CD14-positive monocyte (primary cell): ENCODE results near the gene OIT3. TPM values are rescaled to one million over a fixed set of nuclear protein-coding genes. Genes with fewer than 3 reads are reported as not detected.
A peak's percentile ranks its signal among the peaks of the same experiment; 100 is the strongest.

Experiments
- DNase-seq, 3 donors: peaks; one replicate each; pipeline ENCODE4 v3.0.0-alpha.2; 2011 to 2022
- H2AFZ ChIP-seq: 2 replicates; pipeline ENCODE4 v1.6.0; 2012; ENCODE audit warnings: mild to moderate bottlenecking, low read depth, low read length, inconsistent platforms; ENCODE audit not compliant: insufficient read depth, poor library complexity, severe bottlenecking
- H3K27ac ChIP-seq, 2 donors: 1 replicate in 1 of 2; 2 replicates in 1 of 2; pipeline ENCODE4 v1.5.1; 2012 to 2013; ENCODE audit warnings: low read length in 2 of 2, control low read depth in 1 of 2, inconsistent platforms in 1 of 2, low read depth in 1 of 2, mild to moderate bottlenecking in 1 of 2
- H3K27me3 ChIP-seq, 2 donors: one replicate each; pipeline versions ENCODE4 v1.6.0 to v1.6.1; 2011 to 2013; ENCODE audit warnings: low read length in 2 of 2; ENCODE audit not compliant: control insufficient read depth in 2 of 2, insufficient read depth in 2 of 2
- H3K36me3 ChIP-seq, 2 donors: replicated peaks in 1 of 2; 1 replicate in 1 of 2; 2 replicates in 1 of 2; pipeline versions ENCODE4 v1.5.1 to v1.6.1; 2012 to 2013; ENCODE audit warnings: low read length in 2 of 2, control low read depth in 1 of 2, inconsistent platforms in 1 of 2, mild to moderate bottlenecking in 1 of 2; ENCODE audit not compliant: insufficient read depth in 2 of 2, control insufficient read depth in 1 of 2
- H3K4me1 ChIP-seq, 2 donors: 1 replicate in 1 of 2; 2 replicates in 1 of 2; pipeline versions ENCODE4 v1.5.1 to v1.6.1; 2012 to 2013; ENCODE audit warnings: low read length in 2 of 2, control low read depth in 1 of 2, inconsistent platforms in 1 of 2, mild to moderate bottlenecking in 1 of 2, moderate library complexity in 1 of 2; ENCODE audit not compliant: insufficient read depth in 2 of 2, control insufficient read depth in 1 of 2
- H3K4me2 ChIP-seq: replicated peaks from 2 replicates; pipeline ENCODE3; 2012; ENCODE audit warnings: low read length, moderate library complexity, mild to moderate bottlenecking; ENCODE audit not compliant: poor library complexity, severe bottlenecking; ENCODE audit errors: extremely low read depth
- H3K4me3 ChIP-seq, 3 experiments: fragments of 200-600 bp in 1 of 3; sonication (generic) in 1 of 3; replicated peaks in 1 of 3; 1 replicate in 2 of 3; 2 replicates in 1 of 3; pipeline ENCODE4 v1.5.1; 2011 to 2013; ENCODE audit warnings: low read length in 3 of 3, mild to moderate bottlenecking in 3 of 3, control low read depth in 2 of 3, low read depth in 2 of 3, inconsistent platforms in 1 of 3, moderate library complexity in 1 of 3
- H3K79me2 ChIP-seq: 2 replicates; pipeline ENCODE4 v1.6.0; 2012; ENCODE audit warnings: mild to moderate bottlenecking, control low read depth, inconsistent platforms, low read length, moderate library complexity; ENCODE audit not compliant: insufficient read depth
- H3K9ac ChIP-seq: 2 replicates; pipeline ENCODE4 v1.6.0; 2017; ENCODE audit warnings: low read length, mild to moderate bottlenecking; ENCODE audit not compliant: insufficient read depth, poor library complexity, severe bottlenecking
- H3K9me3 ChIP-seq, 2 donors: replicated peaks in 1 of 2; 1 replicate in 1 of 2; 2 replicates in 1 of 2; pipeline versions ENCODE4 v1.5.1 to v1.6.1; 2012 to 2013; ENCODE audit warnings: low read length in 2 of 2, control low read depth in 1 of 2; ENCODE audit not compliant: control insufficient read depth in 1 of 2, insufficient read depth in 1 of 2
- H4K20me1 ChIP-seq: 2 replicates; pipeline ENCODE4 v1.6.0; 2012; ENCODE audit warnings: mild to moderate bottlenecking, low read length, control low read depth, moderate library complexity; ENCODE audit not compliant: insufficient read depth
- H3K27ac Mint-ChIP-seq, 7 donors: one replicate each; pipeline ENCODE4 v1.8.0; 2020; ENCODE audit warnings: mild to moderate bottlenecking in 7 of 7, mixed read lengths in 7 of 7, moderate library complexity in 6 of 7, inconsistent platforms in 2 of 7
- H3K27me3 Mint-ChIP-seq, 3 donors: one replicate each; pipeline ENCODE4 v1.8.0; 2021 to 2022; ENCODE audit warnings: low read depth in 3 of 3, mild to moderate bottlenecking in 3 of 3, mixed read lengths in 3 of 3, moderate library complexity in 3 of 3, inconsistent platforms in 1 of 3
- H3K36me3 Mint-ChIP-seq, 2 donors: one replicate each; pipeline ENCODE4 v1.8.0; 2020; ENCODE audit warnings: mixed read lengths in 2 of 2, inconsistent platforms in 1 of 2, mild to moderate bottlenecking in 1 of 2
- H3K4me1 Mint-ChIP-seq: one replicate; pipeline ENCODE4 v1.8.0; 2020; ENCODE audit warnings: mild to moderate bottlenecking, mixed read lengths
- H3K4me3 Mint-ChIP-seq, 2 donors: one replicate each; pipeline ENCODE4 v1.8.0; 2020; ENCODE audit warnings: mild to moderate bottlenecking in 2 of 2, mixed read lengths in 2 of 2, moderate library complexity in 1 of 2
- H3K9me3 Mint-ChIP-seq, 7 donors: one replicate each; pipeline ENCODE4 v1.8.0; 2020 to 2022; ENCODE audit warnings: mixed read lengths in 7 of 7, mild to moderate bottlenecking in 6 of 7, moderate library complexity in 6 of 7, inconsistent platforms in 2 of 7
- CTCF ChIP-seq: fragments of 200-600 bp; IDR thresholded peaks from one replicate; pipeline ENCODE4 v1.8.0; 2022; ENCODE audit warnings: antibody characterized with exemption, mild to moderate bottlenecking
- WGBS: methylation state at CpG from one replicate; pipeline ENCODE4 v1.1.5; 2013; ENCODE audit warnings: missing lambda C conversion rate; ENCODE audit not compliant: insufficient coverage; 5-methylcytosine and 5-hydroxymethylcytosine counted together
- intact Hi-C, 2 donors: fragments of 100-400 bp; cut with micrococcal nuclease; formaldehyde crosslinking; loops; one replicate each; pipeline versions ENCODE4 v1.15.0 to v1.15.1; 2023
- polyA minus RNA-seq: library from RNA; depleted of rRNA, polyadenylated mRNA; stranded (reverse); fragments of >200 nt; gene quantifications from 2 replicates; pipeline ENCODE4 v1.2.3, GENCODE V29; 2012
- polyA plus RNA-seq, 3 donors: library from polyadenylated mRNA; depleted of rRNA in 1 of 3; unstranded in 2 of 3; stranded (reverse) in 1 of 3; fragments of 300-500 nt in 2 of 3; fragments of >200 nt in 1 of 3; fragmentation: Illumina TruSeq in 2 of 3; gene quantifications; 1 replicate in 2 of 3; 2 replicates in 1 of 3; pipeline ENCODE4 v1.2.3, GENCODE V29; 2012 to 2021
- total RNA-seq, 12 experiments: library from RNA in 1 of 12; stranded (reverse) in 1 of 12; fragments of 120-200 nt in 1 of 12; gene quantifications; one replicate each; pipeline ENCODE4 v1.2.4 and lab custom pipeline; 2013 to 2026; ENCODE audit warnings: mixed read lengths in 6 of 12, inconsistent platforms in 1 of 12

OIT3 gene
- 0.04 TPM for total RNA-seq (2013)
- under 1 TPM in 1 of 3 donors, not detected in 2; 0.08 TPM for polyA plus RNA-seq
- 0.14 TPM in 1 of 2 replicates, not detected in the other for polyA minus RNA-seq
- 0.04 to 1.1 (median 0.18) reads per million in 11 experiments for total RNA-seq (lab: John Stamatoyannopoulos, UW)

GRCh38 chr10:72893136-72893798 is at the start of gene OIT3:
OIT3 (plus strand) TSS chr10:72893739; CDS start chr10:72893799, 60 bp downstream.
- TF ChIP-seq CTCF, result no peak
- H3K36me3 ChIP-seq, result peaks cover 0 to 7% of the 10 kb centered on the region in 2 donors
- no peaks in the 10 kb centered on the region for H3K4me1 Mint-ChIP-seq
- H3K27me3 Mint-ChIP-seq, result peaks cover 0 to 4% (median 3%) of the 10 kb centered on the region in 3 donors
- no peaks in the 10 kb centered on the region for H3K9me3 ChIP-seq
- H3K27ac Mint-ChIP-seq, result no peak within 1 kb of the TSS
- H3K9ac ChIP-seq, result no peak within 1 kb of the TSS
- no peak within 1 kb of the TSS for H3K27ac ChIP-seq
- no peak within 1 kb of the TSS for H3K4me3 ChIP-seq
- peaks cover 0 to 4% (median 0%) of the 10 kb centered on the region in 7 donors for H3K9me3 Mint-ChIP-seq
- H3K4me3 Mint-ChIP-seq, result no peak within 1 kb of the TSS
- peaks cover 7 to 8% of the 10 kb centered on the region in 2 donors for H3K36me3 Mint-ChIP-seq
- no peaks in the 10 kb centered on the region for H3K79me2 ChIP-seq
- no peaks in the 10 kb centered on the region for H3K4me1 ChIP-seq
- WGBS, result no CpG with 5 or more reads among the region's 4 CpGs
- no peak within 1 kb of the TSS for H2AFZ ChIP-seq
- no peak for DNase-seq
- intact Hi-C loops, result no loop called here
- H3K4me2 ChIP-seq, result no peak within 1 kb of the TSS
- H4K20me1 ChIP-seq, result no peaks in the 10 kb centered on the region
- H3K27me3 ChIP-seq, result no peaks in the 10 kb centered on the region

GRCh38 chr10:72846238-72846637 is 47.3 kb upstream of the OIT3 start:
- Mint-ChIP-seq H3K4me3 (no peak overlapping the region), H3K27me3 (no peaks in the 10 kb centered on the region), H3K36me3 (peaks cover 13 to 23% of the 10 kb centered on the region in 2 donors), H3K9me3 (peaks cover 0 to 4% (median 2%) of the 10 kb centered on the region in 7 donors), H3K27ac (peak overlapping the region in 2 of 7 donors; percentile 64 to 68), H3K4me1 (peaks cover 7% of the 10 kb centered on the region)
- intact Hi-C loops, result no loop called here
- no peak overlapping the region for H3K9ac ChIP-seq
- no peak overlapping the region for H3K27ac ChIP-seq
- no peaks in the 10 kb centered on the region for H3K27me3 ChIP-seq
- no peak for TF ChIP-seq CTCF
- no peak overlapping the region for H3K4me3 ChIP-seq
- no peak overlapping the region for H2AFZ ChIP-seq
- H3K4me1 ChIP-seq, result peaks cover 0 to 6% of the 10 kb centered on the region in 2 donors
- peak in 1 of 3 donors; percentile 15 for DNase-seq
- no peaks in the 10 kb centered on the region for H3K79me2 ChIP-seq
- no peak overlapping the region for H3K4me2 ChIP-seq
- 96% methylated on average over 3 of the region's 7 CpGs for WGBS
- H3K9me3 ChIP-seq, result peaks cover 0 to under 1% of the 10 kb centered on the region in 2 donors
- no peaks in the 10 kb centered on the region for H3K36me3 ChIP-seq
- H4K20me1 ChIP-seq, result no peaks in the 10 kb centered on the region
